GM12878 (cell line): ENCODE results near the gene FKBP9. TPM values are rescaled to one million over a fixed set of nuclear protein-coding genes. Genes with fewer than 3 reads are reported as not detected.

Source experiments
- ATAC-seq: fragments of 200-7000 bp; cut with Tn5 transposase; 3 replicates; pipeline ENCODE4 v1.9.1; 2020; ENCODE audit warnings: mild to moderate bottlenecking, moderate library complexity
- BruUV-seq: library from RNA; stranded (reverse); fragments of 400-500 nt; replicated peaks from 2 replicates; lab custom pipeline; 2021; lab: Mats Ljungman, UMichigan
- CTCF ChIA-PET: fragments of 300-600 bp; sonication (Branson Sonifier 250); formaldehyde crosslinking; extraction: SDS; loops from one replicate; lab custom pipeline; 2021; ENCODE audit warnings: inconsistent platforms; lab: Yijun Ruan, JAX
- POLR2A ChIA-PET: fragments of 350-600 bp; formaldehyde crosslinking; extraction: SDS; loops from one replicate; lab custom pipeline; 2021; ENCODE audit warnings: inconsistent platforms; lab: Charles Lee
- RAD21 ChIA-PET: fragments of 300-600 bp; sonication (Branson Sonifier 250); formaldehyde crosslinking; loops from one replicate; lab custom pipeline; 2023; ENCODE audit warnings: antibody characterized with exemption; ENCODE audit not compliant: unreplicated experiment; lab: Charles Lee
- SMC1A ChIA-PET: fragments of 300-600 bp; sonication (Branson Sonifier 250); formaldehyde crosslinking; loops from one replicate; lab custom pipeline; 2023; ENCODE audit not compliant: unreplicated experiment, uncharacterized antibody; lab: Charles Lee
- DNase-seq: peaks from one replicate; pipeline ENCODE4 v3.0.0-alpha.2; 2011; ENCODE audit warnings: low read depth, low spot score
- FAIRE-seq: peaks from 3 replicates; lab custom pipeline; 2011; peaks lifted over from hg19 to GRCh38; lab: Jason Lieb, UNC
- H2AFZ ChIP-seq: 2 replicates; pipeline ENCODE4 v1.6.0; 2011; ENCODE audit warnings: low read depth, low read length, control low read depth; ENCODE audit not compliant: control insufficient read depth
- H3K27ac ChIP-seq: 2 replicates; pipeline ENCODE4 v1.5.1; 2011; ENCODE audit warnings: control low read depth; ENCODE audit not compliant: control insufficient read depth, insufficient read depth
- H3K27me3 ChIP-seq, 2 experiments: replicated peaks in 1 of 2; 2 replicates each; pipeline versions ENCODE4 v1.6.0 to v1.6.1; 2011; ENCODE audit warnings: low read length in 1 of 2; ENCODE audit not compliant: control insufficient read depth in 2 of 2, insufficient read depth in 2 of 2
- H3K36me3 ChIP-seq, 2 experiments: 2 replicates each; pipeline ENCODE4 v1.5.1; 2011; ENCODE audit warnings: low read length in 1 of 2; ENCODE audit not compliant: control insufficient read depth in 2 of 2, insufficient read depth in 2 of 2
- H3K4me1 ChIP-seq: 2 replicates; pipeline ENCODE4 v1.6.1; 2011; ENCODE audit warnings: mild to moderate bottlenecking, low read length, moderate library complexity, mixed read lengths; ENCODE audit not compliant: control insufficient read depth, insufficient read depth
- H3K4me2 ChIP-seq: 2 replicates; pipeline ENCODE4 v1.6.0; 2011; ENCODE audit warnings: control low read depth; ENCODE audit not compliant: control insufficient read depth, insufficient read depth
- H3K4me3 ChIP-seq: fragments of 200-600 bp; sonication (generic); 2 replicates; pipeline ENCODE4 v1.5.1; 2016
- H3K79me2 ChIP-seq: 2 replicates; pipeline ENCODE4 v1.6.0; 2011; ENCODE audit warnings: low read length; ENCODE audit not compliant: control insufficient read depth, insufficient read depth
- H3K9ac ChIP-seq: 2 replicates; pipeline ENCODE4 v1.8.0; 2011; ENCODE audit warnings: low read length, control low read depth, mixed read lengths; ENCODE audit not compliant: control insufficient read depth, insufficient read depth
- H3K9me3 ChIP-seq: replicated peaks from 3 replicates; pipeline ENCODE4 v1.5.1; 2011; ENCODE audit warnings: mild to moderate bottlenecking, low read length; ENCODE audit not compliant: control insufficient read depth, insufficient read depth
- H4K20me1 ChIP-seq: 2 replicates; pipeline ENCODE4 v1.6.0; 2011; ENCODE audit not compliant: control insufficient read depth, insufficient read depth
- HCFC1 ChIP-seq: fragments of 150-350 bp; IDR thresholded peaks from 2 replicates; pipeline ENCODE4 v1.6.1; 2014; ENCODE audit warnings: low read length
- KDM1A ChIP-seq: fragments of 200-600 bp; sonication (generic); IDR thresholded peaks from 2 replicates; pipeline ENCODE4 v1.6.1; 2016; ENCODE audit warnings: borderline replicate concordance
- SREBF2 ChIP-seq: IDR thresholded peaks from 2 replicates; pipeline ENCODE4 v1.6.1; 2012; ENCODE audit warnings: mild to moderate bottlenecking, low read length
- WGBS: methylation state at CpG from one replicate; pipeline ENCODE4 v1.1.6; 2016; ENCODE audit warnings: low lambda C conversion rate; ENCODE audit not compliant: insufficient replicate concordance, insufficient coverage; ENCODE audit errors: missing lambda C conversion rate; 5-methylcytosine and 5-hydroxymethylcytosine counted together
- in situ Hi-C: fragments of 300-500 bp; cut with MboI; formaldehyde crosslinking; loops from 9 replicates; pipeline ENCODE4 v1.14.3; 2018; ENCODE audit warnings: mixed read lengths
- intact Hi-C: fragments of 100-400 bp; cut with micrococcal nuclease; formaldehyde crosslinking; loops from one replicate; pipeline ENCODE4 v1.14.2; 2022; ENCODE audit not compliant: unreplicated experiment
- polyA plus RNA-seq, 11 experiments: library from polyadenylated mRNA; depleted of rRNA in 4 of 11; unstranded in 6 of 11; stranded (reverse) in 5 of 11; fragments of >200 nt; fragmentation: Nextera tagmentation in 4 of 11; fragmentation: Illumina TruSeq in 1 of 11; extraction: Ambion mirVana in 4 of 11; extraction: Trizol in 1 of 11; gene quantifications; 1 replicate in 1 of 11; 2 replicates in 10 of 11; pipeline versions ENCODE4 v1.2.1 to v1.2.3, GENCODE V29; 2011 to 2016; ENCODE audit warnings: inconsistent platforms in 2 of 11, missing spikeins in 2 of 11, low read depth in 1 of 11
- total RNA-seq, 4 experiments: library from RNA; depleted of rRNA in 3 of 4; stranded (reverse); fragments of >200 nt in 3 of 4; fragmentation: Illumina TruSeq in 1 of 4; extraction: Trizol in 1 of 4; gene quantifications; 2 replicates each; pipeline versions ENCODE4 v1.2.1 to v1.2.3, GENCODE V29; 2013 to 2021
- TF ChIP-seq, protein P1 (sequence below): fragments of 450-650 bp; IDR thresholded peaks from 2 replicates; pipeline ENCODE4 v1.6.1; 2018; ENCODE audit warnings: mild to moderate bottlenecking, low read depth, moderate library complexity; ENCODE audit not compliant: partially characterized antibody
- TF ChIP-seq, protein P2 (sequence below): fragments of 450-650 bp; IDR thresholded peaks from 2 replicates; pipeline ENCODE4 v1.6.1; 2016; ENCODE audit warnings: mild to moderate bottlenecking, moderate library complexity, borderline replicate concordance

FKBP9 gene
- total and polyA plus RNA-seq, 10 of the 15 experiments (the other 5 are each of a cell fraction or from before 2014, with no cell fraction given), result 0.04 to 6.6 (median 2.6) TPM

- ATAC-seq, result no peak
- peaks cover 91% of the 10 kb centered on the region for H3K79me2 ChIP-seq
Measured at GRCh38 chr7:33041631-33042428, 84.6 kb downstream of the FKBP9 start.

More at GRCh38 chr7:33041631-33042428, 84.6 kb downstream of the FKBP9 start:
- Histone ChIP-seq H3K4me2 (no peak overlapping the region), H3K9me3 (peaks cover 4% of the 10 kb centered on the region; the same call in 2 of the 3 replicates), H3K36me3 (no peaks in the 10 kb centered on the region; a peak in 2 of 4 replicates), H2AFZ (no peak overlapping the region), H3K4me1 (peaks cover 5% of the 10 kb centered on the region; the same call in 1 of the 2 replicates), H3K27me3 (no peaks in the 10 kb centered on the region), H4K20me1 (no peaks in the 10 kb centered on the region), H3K4me3 (no peak overlapping the region), H3K27ac (no peak overlapping the region), H3K9ac (no peak overlapping the region)
- in situ Hi-C loops, result no loop called here
- FAIRE-seq (no peak), DNase-seq (no peak)
- no TSS peak for BruUV-seq
- ChIA-PET SMC1A (interaction anchor here (0.9 to 3.2 kb wide), 7 partner anchors 7 to 195 kb away, joined by 3 to 22 read pairs (median 7); partner anchors contain the start of gene RP9), RAD21 (interaction anchor here (2.2 to 4.6 kb wide), 3 partner anchors 7 to 21 kb away, joined by 12 to 29 read pairs (median 12); partner anchors contain the start of gene NT5C3A), CTCF (interaction anchor here (2.8 to 4.9 kb wide), 3 partner anchors 7 to 196 kb away, joined by 14 to 33 read pairs (median 24); no protein-coding TSS in a partner anchor), POLR2A (interaction anchor here (1.0 to 3.2 kb wide), 3 partner anchors 12 to 149 kb away, joined by 3 to 21 read pairs (median 4); partner anchors contain the start of genes KBTBD2 and NT5C3A)
- TF ChIP-seq, protein P1, sequence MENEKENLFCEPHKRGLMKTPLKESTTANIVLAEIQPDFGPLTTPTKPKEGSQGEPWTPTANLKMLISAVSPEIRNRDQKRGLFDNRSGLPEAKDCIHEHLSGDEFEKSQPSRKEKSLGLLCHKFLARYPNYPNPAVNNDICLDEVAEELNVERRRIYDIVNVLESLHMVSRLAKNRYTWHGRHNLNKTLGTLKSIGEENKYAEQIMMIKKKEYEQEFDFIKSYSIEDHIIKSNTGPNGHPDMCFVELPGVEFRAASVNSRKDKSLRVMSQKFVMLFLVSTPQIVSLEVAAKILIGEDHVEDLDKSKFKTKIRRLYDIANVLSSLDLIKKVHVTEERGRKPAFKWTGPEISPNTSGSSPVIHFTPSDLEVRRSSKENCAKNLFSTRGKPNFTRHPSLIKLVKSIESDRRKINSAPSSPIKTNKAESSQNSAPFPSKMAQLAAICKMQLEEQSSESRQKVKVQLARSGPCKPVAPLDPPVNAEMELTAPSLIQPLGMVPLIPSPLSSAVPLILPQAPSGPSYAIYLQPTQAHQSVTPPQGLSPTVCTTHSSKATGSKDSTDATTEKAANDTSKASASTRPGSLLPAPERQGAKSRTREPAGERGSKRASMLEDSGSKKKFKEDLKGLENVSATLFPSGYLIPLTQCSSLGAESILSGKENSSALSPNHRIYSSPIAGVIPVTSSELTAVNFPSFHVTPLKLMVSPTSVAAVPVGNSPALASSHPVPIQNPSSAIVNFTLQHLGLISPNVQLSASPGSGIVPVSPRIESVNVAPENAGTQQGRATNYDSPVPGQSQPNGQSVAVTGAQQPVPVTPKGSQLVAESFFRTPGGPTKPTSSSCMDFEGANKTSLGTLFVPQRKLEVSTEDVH, result no peak
- TF ChIP-seq HCFC1 (no peak), SREBF2 (no peak), KDM1A (no peak)
- TF ChIP-seq, protein P2, sequence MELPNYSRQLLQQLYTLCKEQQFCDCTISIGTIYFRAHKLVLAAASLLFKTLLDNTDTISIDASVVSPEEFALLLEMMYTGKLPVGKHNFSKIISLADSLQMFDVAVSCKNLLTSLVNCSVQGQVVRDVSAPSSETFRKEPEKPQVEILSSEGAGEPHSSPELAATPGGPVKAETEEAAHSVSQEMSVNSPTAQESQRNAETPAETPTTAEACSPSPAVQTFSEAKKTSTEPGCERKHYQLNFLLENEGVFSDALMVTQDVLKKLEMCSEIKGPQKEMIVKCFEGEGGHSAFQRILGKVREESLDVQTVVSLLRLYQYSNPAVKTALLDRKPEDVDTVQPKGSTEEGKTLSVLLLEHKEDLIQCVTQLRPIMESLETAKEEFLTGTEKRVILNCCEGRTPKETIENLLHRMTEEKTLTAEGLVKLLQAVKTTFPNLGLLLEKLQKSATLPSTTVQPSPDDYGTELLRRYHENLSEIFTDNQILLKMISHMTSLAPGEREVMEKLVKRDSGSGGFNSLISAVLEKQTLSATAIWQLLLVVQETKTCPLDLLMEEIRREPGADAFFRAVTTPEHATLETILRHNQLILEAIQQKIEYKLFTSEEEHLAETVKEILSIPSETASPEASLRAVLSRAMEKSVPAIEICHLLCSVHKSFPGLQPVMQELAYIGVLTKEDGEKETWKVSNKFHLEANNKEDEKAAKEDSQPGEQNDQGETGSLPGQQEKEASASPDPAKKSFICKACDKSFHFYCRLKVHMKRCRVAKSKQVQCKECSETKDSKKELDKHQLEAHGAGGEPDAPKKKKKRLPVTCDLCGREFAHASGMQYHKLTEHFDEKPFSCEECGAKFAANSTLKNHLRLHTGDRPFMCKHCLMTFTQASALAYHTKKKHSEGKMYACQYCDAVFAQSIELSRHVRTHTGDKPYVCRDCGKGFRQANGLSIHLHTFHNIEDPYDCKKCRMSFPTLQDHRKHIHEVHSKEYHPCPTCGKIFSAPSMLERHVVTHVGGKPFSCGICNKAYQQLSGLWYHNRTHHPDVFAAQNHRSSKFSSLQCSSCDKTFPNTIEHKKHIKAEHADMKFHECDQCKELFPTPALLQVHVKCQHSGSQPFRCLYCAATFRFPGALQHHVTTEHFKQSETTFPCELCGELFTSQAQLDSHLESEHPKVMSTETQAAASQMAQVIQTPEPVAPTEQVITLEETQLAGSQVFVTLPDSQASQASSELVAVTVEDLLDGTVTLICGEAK, result no peak
- intact Hi-C loops, result no loop called here
- 79% methylated on average over 8 of the region's 8 CpGs for WGBS
